Heart left ventricle (tissue), 13 donors: ENCODE results near the gene DAAM1.

ENCODE experiments used
- CTCF ChIP-seq, 12 donors: fragments of 200-600 bp; sonication (generic) in 4 of 12; IDR thresholded peaks; one replicate each; pipeline versions ENCODE4 v1.5.0 to v1.8.0; 2018 to 2022; ENCODE audit warnings: antibody characterized with exemption in 12 of 12, mild to moderate bottlenecking in 5 of 12
- POLR2A ChIP-seq, 2 donors: fragments of 450-650 bp; IDR thresholded peaks; one replicate each; pipeline ENCODE4 v1.6.1; 2017; ENCODE audit warnings: antibody characterized with exemption in 2 of 2, mild to moderate bottlenecking in 2 of 2, moderate library complexity in 2 of 2
- donor health status: ischemic (EF 13 %, LVEDD 7.1; RV severe dilation, severe dysfunction).
- donor health status: DM: no; HTN: yes; CAD: no.
- donor health status: DM: no; HTN: no; CAD: no.
- donor health status: ischemic (EF 25% LVEDD 6.9; RV normal size, moderate dysfunction).
- donor health status: ischemic (EF 25% LVEDD 5.7; RV mildly dilated, moderate dysfunction).
- donor health status: ischemic (EF 35%, LVEDD 5.7; RV mildly dilated, moderate dysfunction).
- donor health status: nonischemic (EF 11% LVEDD 7.7; RV severe dilation, severe dysfunction).
- donor health status: DM: yes; HTN: yes; CAD: no.
- donor health status: PGD.
- donor health status: ischemic (EF 29% LVEDD 5.4; RV normal size, mild dysfunction).
- donor health status: nonischemic (EF 23%, LVEDD 6.1; RV moderate dilation, normal function).

GRCh38 chr14:59265808-59266207 lies 77.3 kb downstream of the DAAM1 start:
- TF ChIP-seq CTCF (IDR thresholded peaks at IDR 0.05) (no peak), POLR2A (IDR thresholded peaks at IDR 0.05) (no peak)
